CD4-positive, alpha-beta T cell treated with Interleukin-2 at 100 ng/mL for 4 hours (primary cell): ENCODE results near the gene ADAM29.
"Not testable (repeated sequence)": the region's sequence is repeated elsewhere in the genome, so short reads cannot be mapped to it uniquely, and the experiment has no call there.

Experiments used
- DNase-seq: peaks from one replicate; pipeline ENCODE4 v3.0.0-alpha.2; 2020; ENCODE audit warnings: low spot score

ADAM29 gene

DNA sequence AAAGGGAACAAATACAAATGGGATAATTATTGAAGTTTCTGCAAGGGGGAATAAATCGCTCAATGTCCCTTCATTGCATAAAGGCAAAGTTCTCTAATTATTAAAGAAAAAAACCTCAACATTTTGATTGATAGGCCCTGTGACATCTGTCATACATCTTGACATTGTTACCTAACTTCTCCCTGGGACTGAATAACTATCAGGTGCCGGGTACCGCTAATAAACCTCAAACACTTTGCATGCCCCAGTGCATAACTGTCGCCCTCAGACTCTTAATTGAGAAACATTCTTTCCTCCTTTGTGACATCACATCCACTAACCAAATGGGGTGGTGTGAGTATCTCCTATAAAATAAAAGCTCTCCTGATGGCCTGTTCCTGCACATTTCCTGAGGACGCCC is at the start of gene ADAM29:
Gene ADAM29 (plus strand): TSS at position 301 of the 400 bp plus-strand sequence. CDS start 57,168 bp downstream, outside the sequence.
- DNase-seq, result no peak

DNA sequence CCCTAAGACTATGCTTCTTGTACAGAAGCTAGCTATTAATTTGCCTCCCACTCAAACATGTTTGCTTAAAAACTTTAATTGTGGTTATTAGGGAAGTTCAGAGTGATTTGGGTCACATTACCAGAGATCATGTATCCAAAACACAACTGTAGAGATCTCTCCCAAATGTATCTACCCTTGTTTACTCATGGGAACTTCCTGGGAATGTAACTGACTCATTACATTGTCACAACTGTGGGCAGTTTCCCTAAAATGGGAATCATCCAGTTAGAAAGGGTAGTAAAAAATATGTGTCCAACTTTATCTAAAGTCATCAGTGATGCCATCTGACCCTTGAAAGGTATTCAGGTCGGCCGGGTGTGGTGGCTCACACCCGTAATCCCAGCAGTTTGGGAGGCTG is 48.8 kb upstream of the ADAM29 start:
- no peak for DNase-seq

DNA sequence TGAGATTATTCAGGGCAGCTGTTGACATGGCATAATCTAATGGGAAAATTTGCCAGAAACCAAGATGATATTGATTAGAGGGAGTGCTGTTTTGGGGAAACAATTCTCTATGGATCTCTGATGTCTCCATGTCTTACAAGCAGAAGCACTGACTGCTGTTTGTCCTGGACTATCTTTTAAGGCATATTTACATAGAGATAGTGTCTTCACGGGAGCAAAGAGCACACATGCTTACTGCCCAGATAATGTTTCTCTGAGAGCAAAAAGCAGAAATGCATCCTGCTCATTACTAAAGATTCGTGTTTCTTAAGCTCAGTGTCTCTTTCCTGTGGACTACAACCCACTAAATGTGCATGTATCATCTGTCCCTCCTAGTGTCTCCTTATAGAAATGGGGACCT is 47.8 kb upstream of the ADAM29 start:
- no peak for DNase-seq

DNA sequence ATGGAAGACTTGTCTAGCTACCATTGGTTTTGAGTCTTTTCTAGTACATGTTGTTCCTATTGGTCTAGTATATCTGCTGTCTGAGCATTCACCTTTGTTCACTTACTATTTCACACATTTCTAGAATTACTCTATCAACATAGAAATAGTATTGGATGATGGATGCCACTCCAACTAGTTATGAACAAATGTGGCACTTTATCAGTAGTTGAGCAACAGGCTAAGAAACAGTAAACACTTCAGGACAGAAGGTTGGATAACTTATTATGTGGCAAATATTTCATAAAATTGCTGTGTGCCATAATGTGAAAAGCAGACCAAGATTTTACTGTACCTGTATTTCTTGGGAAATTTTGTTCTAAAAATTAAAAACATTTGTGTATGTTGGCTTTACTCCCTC is 46.8 kb upstream of the ADAM29 start:
- no peak for DNase-seq

DNA sequence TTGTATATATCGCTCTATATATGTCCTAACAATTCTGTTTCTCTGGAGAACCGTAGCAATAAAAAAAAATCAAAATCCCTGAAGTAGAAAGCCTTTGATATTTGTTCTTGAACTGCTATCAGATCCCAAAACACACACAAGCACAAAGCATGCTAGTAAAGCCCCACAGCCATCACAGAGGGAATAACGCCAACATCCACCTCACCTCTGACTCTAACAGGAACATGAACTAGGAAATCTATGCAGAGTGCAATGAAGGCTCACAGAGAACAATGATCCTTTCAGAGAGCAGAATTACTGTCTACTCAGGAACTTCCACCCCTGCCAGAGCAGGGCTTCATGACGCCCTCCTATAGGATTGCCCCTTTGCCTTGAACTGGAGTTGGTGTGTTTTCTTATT is 45.0 kb upstream of the ADAM29 start:
- not testable (repeated sequence) for DNase-seq

DNA sequence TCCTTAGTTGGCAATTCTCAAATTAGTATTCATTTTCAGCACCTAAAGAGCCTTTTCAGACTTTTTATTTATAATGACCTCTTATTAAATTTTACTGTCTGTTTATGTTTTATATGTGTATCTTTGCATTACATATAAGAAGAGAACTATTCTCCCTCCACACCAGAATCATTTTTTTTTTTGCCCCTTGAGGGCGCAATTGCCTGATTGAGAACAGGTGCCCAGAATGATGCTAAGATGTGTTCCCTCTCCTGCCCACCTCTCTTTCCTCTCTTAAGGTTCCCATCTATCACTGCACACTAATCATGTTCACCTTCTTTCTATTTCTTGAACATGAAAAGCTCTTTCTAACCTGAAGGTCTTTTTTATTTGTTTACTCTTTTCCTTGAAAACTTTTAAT is 44.2 kb upstream of the ADAM29 start:
- no peak for DNase-seq

DNA sequence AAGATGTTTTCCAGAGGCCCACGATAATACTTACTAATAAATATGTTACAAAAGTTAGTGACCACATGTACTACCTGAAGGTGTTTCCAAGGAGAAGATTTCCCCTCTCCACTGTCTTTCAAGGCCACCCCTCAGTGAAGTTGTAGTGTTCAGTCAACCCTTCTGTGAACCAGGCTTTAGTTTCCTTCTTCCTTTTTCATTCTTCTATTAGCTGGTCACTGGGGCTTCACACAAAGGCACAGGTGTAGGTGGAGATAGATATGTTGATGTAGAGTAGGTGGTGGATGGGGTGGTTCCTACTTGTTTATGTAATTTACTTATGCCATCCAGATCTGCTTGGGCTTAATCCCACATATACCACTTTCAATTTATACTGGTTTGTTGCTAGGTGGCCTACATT is 43.3 kb upstream of the ADAM29 start:
- no peak for DNase-seq

DNA sequence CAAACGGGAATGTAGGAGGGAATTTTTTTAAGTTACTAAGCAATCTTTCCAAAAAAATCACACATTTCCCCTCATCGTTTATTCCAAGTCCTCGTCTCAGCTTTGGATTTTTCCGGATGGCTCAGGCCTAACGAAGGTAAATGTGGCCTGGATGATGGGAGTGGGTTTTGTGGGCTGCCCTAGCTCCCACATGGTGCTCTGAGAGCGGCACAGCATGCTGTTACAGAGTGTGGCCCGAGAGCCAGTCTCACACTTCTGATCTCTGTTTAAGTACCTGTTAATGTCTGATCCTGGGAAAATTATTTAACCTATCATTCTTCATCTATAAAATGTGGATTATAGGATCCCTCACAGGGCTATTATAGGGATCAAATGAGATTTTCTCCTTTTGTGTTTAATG is 38.2 kb upstream of the ADAM29 start:
- no peak for DNase-seq

DNA sequence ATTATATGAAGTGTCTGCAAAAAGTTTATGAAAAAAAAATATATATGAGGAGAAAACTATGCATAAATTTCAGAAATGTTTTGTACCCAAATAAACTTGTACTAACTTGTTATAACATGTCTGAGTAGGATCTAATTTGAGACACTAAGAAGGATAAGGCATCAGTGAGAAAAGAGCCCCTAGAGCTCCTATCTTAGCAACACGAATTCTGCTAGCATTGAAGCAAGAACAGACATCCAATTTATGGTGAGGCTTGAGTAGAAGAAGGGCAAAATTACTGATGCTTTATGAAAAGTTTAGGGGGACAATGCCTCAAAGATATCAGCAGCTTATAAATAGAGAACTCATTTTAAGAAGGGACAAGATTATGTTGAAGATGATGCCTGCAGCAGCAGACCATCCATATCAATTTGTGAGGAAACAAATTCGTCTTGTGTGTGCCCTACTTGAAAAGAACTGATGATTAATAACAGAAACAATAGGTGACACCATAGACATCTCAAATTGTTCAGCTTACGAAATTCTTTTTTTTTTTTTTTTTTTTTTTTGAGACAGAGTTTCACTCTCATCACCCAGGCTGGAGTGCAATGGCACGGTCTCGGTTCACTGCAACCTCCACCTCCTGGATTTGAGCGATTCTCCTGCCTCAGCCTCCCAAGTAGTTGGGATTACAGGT is 35.7 kb upstream of the ADAM29 start:
- DNase-seq, result no peak

DNA sequence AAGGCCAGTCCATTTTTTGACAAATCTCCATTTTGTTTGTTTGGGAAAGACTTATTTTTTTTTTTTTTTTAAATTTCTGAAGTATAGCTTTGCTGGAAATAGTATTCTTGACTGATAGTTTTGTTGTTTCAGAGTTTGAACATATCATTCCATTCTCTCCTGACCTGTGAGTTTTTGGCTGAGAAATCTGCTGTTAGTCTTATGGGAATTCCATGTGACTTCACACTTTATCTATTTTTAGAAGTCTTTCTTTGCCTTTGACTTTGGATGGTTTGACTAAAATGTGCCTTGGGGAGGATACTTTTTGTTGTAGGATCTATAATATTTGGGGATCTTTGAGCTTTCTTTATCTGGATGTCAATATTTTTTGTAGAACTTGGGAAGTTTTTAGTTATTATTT is 10.7 kb upstream of the ADAM29 start:
- DNase-seq, result no peak

DNA sequence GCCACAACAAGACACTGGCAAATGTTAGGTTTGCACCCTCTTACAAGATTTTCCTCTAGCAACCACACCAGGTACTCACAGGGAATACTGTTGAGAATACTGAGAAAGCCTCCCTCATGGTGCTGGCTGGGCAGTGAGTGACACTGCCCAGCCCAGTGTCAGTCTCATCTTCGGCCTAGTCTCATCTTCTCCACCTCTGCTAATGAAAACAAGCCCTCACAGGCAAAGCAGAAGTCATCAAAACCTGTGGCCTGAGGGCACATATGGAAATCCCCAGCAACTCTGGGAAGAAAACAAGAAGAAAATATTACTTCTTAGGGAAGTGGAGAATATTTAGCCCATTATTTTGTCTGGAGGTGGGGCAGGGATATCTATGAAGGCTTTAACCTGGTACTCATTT is 7.9 kb upstream of the ADAM29 start:
- no peak for DNase-seq

DNA sequence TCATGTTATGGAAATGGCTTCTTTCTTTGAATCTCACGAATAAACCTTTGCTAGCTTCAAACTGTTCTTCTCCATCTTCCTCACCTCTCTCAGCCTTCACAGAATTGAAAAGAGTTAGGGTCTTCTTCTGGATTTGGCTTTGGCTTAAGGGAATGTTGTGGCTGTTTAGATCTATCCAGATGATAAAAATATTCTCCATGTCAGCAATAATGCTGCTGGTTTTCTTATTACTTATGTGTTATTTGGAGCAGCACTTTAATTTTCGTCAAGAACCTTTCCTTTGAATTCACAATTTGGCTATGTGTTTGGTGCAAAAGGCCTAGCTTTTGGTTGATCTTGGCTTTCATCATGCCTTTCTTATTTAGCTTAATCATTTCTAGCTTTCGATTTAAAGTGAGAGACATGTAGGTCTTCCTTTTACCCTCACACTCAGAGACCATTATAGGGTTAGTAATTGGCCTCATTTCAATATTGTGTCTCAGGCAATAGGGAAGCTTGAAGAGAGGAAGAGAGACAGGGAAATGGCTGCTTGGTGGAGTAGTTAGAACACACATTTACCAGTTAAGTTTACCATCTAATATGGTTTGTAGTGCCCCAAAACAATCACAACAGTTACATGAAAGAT is 5.1 kb upstream of the ADAM29 start:
- DNase-seq, result no peak

DNA sequence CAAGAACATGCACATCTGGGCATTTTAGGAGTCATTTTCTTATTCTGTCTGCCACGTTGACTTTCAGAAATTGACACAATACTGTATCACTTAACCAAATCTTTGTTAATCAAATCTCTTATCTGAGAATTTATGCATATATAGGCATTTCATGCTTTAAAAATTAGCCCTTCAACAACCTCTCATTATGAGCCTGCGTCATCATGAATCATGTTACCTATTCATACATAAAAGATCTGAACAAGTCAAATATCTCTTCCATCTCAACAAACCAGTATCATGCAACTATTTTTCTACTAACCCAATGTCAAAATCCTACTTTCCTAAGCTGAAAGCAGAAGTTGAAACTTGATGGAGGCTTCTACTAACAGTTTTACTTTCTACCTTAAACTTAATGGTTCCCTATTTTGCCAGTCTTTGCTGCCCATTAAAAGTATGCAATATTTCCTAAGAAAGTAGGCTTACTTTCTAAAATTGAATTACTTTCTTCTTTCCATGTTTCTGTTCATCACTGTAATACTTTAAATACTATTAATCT is 1.8 kb downstream of the ADAM29 start:
- DNase-seq, result no peak

DNA sequence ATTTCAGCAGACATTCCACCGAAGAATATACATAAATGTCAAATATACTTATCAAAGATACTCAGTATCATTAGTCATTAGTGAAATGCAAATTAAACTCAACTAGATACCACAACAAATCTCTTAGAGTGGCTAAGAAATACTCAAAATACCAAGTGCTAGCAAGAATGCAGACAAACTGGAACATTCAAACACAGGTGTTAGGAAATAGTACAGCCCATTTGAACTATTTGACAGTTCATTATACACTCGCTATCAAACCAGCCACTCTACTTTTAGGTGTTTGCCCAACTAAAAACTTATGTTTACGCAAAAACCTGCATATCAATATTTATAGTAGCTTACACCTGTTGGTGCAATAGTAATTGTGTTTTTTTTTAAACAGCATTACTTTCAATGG is 8.8 kb downstream of the ADAM29 start:
- no peak for DNase-seq

DNA sequence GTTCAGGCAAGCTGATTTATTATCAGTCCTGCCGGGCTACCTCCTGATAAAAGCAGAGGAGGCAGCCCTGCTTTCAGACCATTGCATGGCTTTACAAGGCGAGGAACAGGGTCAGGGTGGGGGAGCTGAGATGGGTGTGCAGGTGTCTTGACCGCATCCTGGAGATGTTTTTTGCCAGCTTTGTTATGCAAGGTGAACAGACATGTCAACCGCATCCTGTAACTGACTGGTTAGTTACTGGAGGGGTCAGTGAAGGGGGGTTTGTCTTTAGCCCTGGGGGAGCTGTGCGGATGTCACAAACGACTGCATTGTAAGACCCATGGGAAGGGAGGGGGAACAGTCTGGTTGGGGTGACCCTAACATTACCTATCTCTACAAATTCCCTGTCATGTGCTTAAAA is 10.0 kb downstream of the ADAM29 start:
- DNase-seq, result no peak

DNA sequence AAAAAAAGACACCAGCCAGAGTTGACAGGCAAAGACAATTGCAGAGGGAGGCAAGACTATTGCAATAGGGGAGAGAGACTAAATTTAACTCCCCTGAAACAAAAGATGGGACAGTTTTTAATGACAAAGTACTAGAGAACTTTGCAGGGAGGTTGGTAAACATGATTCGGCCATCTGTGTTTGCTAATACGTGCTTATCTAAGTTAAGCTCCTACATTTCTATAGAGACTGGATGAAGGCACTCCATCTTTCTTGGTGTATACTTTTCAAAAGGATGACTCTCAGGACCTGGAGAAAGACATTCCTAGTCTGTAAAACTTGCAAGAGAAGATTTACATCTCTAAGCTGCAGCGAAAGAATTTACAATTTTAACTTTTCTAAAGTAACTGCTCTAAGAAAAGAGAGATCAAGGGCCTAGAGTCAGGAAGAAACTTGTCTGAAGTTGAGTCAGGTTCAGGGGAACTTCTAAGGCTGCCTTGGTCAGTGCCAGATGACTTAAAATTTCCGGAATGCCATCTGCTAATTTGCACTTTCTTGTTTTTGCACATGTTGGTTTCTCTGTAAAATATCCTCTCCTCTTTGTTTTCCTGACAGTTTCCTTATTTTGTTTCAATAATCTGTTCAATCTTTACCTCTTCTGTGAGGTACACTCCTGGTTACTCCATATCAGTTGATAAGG is 10.6 kb downstream of the ADAM29 start:
- no peak for DNase-seq

DNA sequence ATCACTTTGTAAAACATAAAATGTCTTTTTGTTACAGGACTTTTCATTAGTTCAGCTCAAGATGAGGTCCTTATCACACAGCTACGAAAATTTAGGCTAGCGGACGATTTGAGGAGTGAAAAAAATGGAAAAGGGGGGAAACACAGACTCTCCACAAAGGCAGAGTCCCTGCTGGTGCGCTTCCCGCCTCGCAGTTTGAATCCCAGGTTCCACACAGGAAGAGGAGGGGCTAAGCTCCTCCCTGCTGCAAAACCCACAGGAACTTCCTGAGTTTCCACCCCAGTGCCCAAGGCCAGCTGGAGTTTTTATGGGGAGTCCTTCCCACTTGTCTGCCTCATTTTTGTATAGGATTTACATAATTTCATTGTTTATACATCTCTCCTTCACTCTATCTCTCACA is 11.2 kb downstream of the ADAM29 start:
- no peak for DNase-seq

DNA sequence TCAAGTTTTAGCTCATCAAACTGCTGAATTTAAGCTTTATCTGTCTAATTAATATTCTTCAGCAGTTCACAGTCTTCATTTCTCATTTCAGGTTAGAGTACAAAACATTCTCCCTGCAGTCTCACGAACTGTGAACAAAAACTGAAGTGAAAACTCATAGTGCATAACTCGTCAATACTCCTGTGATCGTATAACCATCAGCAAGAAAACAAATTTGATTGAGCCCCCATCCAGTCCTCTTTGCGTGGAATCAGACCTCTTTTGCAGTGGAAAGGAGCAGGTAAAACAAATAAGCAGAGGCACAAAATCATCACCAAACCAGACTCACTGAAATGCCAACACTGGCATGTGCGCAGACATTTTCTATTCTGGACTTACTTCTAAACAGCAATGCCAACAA is 12.7 kb downstream of the ADAM29 start:
- DNase-seq, result no peak

DNA sequence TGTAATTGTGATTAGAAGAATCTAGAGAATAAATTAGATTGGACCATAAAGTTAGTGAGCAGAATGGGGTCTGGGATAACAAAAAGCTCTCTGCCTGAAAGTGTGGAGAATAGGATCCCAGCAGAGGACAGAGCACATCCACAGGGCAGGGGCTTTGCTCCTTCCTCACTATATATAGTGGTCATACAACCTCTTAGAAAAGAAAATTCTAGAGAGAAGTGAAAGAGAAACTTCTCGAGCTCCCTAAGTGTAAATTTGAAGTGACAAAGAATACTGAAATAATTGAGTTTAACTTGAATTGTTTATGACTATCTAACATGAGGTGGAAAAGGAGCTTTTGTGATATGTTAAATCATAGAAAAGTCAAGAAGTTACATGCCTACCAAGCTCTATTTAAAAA is 14.9 kb downstream of the ADAM29 start:
- DNase-seq, result no peak

DNA sequence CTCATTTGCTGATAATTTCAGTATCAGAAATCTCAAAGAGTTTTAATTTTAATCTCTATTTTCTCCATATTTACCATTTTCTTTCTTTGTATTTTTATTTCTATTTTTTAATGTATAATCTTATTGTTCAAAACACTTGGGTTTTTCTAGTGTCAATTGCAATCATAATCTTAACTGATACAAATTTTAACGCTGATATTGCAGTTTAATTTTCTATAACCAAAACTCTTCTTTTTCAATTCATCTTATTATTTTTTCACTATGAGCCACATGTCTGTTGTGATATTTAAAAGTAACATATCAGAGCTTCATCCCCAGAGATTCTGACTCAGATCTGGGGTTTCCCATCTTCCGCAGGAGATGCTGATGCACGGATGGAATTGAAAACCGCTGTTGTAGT is 16.2 kb downstream of the ADAM29 start:
- DNase-seq, result no peak

DNA sequence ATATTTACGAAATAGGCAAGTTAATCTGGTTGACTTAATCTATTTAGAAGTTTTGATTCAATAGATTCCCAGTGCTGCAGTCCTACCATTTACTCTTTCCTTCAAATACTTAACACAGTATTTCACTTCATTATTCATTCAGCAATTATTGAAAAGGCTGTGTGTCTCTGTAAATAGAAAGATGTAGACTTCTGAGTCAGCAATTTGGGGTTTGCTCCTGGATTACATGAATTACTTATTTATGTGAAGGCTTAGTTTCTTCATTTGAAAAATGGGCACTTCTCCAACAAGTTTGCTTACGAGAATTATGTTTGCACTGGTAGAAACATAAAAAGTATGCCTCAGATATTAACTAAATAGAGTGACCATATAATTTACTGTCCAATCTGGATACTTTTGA is 17.4 kb downstream of the ADAM29 start:
- DNase-seq, result no peak

DNA sequence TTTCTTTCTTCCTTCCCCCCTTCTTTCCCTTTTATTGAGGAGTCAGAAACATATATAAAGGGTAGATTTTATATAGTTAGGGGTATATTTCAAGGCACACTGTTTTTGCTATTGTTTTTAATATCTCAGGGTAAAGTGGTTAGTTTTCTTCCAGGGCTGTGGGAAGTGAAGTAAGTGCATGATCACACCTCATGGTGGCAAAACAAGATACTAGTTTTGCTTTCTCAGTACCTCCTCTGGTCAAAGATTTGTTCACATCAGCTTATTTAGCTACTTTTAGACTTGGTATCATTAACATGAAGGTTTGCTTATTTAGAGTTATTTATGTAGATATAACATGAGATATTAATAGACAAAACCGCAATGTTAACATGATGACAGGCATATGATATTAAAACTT is 21.8 kb downstream of the ADAM29 start:
- no peak for DNase-seq

DNA sequence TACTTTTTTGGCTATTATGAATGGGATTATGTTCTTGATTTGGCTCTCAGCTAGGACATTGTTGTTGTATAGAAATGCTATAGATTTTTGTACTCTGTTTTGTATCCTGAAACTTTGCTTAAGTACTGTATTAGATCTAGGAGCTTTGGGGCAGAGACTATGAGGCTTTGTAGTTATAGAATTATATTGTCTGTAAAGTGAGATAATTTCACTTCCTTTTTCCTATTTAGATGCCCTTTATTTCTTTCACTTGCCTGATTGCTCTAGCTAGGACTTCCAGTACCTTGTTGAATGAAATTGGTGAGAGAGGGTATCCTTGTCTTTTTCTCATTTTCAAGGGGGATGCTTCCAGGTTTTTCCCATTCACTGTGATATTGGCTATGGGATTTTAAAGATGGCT is 28.1 kb downstream of the ADAM29 start:
- DNase-seq, result no peak
